GM18517 (cell line): ENCODE data around the gene CES4A.
A peak's percentile ranks its signal among the peaks of the same experiment; 100 is the strongest.
"Not testable (repeated sequence)": the region's sequence is repeated elsewhere in the genome, so short reads cannot be mapped to it uniquely, and the experiment has no call there.

Experiments used
- ATAC-seq: cut with Tn5 transposase; IDR thresholded peaks from one replicate; pipeline ENCODE4 v1.9.1; 2021; ENCODE audit warnings: mild to moderate bottlenecking, moderate library complexity; ENCODE audit not compliant: unreplicated experiment

Gene CES4A

DNA sequence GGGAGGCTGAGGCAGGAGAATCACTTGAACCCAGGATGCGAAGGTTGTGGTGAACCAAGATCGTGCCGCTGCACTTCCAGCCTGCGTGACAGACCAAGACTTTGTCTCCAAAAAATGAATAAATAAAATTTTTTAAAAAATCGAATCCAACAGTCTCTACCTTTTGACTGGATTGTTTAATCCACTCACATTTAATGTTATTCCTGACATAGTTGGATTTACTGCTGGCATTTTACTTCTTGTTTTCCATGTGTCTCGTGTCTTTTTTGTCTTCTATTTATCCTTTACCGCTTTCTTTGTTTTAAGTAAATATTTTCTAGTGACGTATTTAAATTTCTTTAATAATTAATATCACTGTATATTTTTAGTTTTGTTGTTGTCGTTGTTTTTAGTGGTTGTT is 5.4 kb upstream of the CES4A start:
- no peak for ATAC-seq

DNA sequence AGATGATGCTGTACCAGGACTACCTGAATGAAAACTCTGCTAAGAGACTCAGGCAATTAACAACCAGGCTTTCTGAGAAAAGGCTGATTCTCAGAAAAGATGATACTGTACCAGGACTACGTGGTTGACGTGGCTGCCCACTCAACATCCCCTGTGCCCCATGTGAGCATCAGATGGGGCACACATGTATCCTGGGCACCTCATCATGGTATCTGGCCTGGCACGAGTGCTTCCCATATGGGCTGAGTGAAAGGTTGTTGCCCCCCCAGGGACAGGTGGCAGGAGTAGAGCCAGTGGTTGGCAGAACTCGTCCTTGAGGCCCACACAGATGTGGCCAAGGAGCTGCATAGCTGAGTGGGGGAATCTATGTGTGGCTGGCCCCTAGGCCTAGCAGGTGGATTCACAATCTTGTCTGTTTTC is 3.5 kb upstream of the CES4A start:
- ATAC-seq, result no peak

DNA sequence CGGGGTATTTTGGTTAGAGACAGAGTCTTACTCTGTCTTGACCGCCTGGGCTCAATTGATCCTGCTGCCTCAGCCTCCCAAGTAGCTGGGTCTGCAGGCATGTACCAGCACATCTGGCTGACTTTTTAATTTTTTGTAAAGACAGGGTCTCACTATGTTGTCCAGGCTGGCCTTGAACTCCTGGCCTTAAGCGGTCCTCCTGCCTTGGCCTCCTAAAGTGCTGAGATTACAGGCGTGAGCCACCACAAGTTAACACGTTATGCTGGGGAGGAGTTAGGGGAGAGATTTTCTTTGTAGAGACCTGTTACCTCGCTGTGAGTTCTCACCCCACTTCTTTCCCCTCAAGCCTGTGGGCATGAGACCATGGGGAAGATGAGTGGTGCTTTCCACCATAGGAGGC is 1.8 kb upstream of the CES4A start:
- no peak for ATAC-seq

- no peak for ATAC-seq
Measured at GRCh38 chr16:66991545-66992077, 3.2 kb downstream of the CES4A start.

GRCh38 chr16:66993558-66993957 is 5.2 kb downstream of the CES4A start:
- not testable (repeated sequence) for ATAC-seq

GRCh38 chr16:66996324-66996982 is 8.1 kb downstream of the CES4A start:
- no peak for ATAC-seq

GRCh38 chr16:66996983-66997358 is 8.6 kb downstream of the CES4A start:
- ATAC-seq, result no peak

- no peak for ATAC-seq
Measured at GRCh38 chr16:67000384-67001351, 12.3 kb downstream of the CES4A start.

- ATAC-seq, result no peak
Measured at GRCh38 chr16:67001726-67002125, 13.3 kb downstream of the CES4A start.

- ATAC-seq, result no peak
Measured at GRCh38 chr16:67006930-67007658, 18.7 kb downstream of the CES4A start.

DNA sequence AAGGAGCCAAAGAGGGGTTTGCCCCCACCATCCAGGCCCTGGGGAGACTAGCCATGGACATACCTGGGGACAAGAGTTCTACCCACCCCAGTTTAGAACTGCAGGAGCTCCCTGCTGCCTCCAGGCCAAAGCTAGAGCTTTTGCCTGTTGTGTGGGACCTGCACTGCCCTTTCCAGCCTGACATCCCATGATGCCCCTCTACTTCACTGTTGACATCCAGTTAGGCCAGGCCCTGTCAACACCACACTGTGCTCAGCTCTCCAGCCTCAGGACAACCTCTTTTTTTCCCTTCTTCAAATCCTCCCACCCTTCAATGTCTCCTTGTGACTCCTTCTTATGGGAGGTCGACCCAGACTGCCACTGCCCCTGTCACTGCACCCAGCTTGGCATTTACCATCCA is 20.8 kb downstream of the CES4A start:
- ATAC-seq, result no peak

DNA sequence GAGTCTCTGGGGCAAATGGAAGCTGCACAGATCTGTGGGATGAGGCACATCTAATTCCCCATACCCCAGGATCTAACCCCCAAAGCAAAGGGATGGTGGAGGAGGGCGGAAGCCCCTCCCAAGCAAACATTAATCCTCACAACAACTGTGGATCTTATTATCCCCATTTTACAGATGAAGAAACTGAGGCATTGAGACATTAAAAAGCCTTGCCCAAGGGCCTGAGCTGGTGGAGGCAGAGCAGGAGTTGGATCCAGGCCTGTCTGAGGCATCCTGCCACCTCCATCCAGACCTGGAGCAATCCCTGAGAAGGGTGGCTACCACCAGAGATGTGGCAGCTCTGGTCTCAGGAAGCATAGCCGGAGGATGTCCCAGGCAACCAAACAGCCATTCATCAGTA is 22.9 kb downstream of the CES4A start:
- no peak for ATAC-seq

DNA sequence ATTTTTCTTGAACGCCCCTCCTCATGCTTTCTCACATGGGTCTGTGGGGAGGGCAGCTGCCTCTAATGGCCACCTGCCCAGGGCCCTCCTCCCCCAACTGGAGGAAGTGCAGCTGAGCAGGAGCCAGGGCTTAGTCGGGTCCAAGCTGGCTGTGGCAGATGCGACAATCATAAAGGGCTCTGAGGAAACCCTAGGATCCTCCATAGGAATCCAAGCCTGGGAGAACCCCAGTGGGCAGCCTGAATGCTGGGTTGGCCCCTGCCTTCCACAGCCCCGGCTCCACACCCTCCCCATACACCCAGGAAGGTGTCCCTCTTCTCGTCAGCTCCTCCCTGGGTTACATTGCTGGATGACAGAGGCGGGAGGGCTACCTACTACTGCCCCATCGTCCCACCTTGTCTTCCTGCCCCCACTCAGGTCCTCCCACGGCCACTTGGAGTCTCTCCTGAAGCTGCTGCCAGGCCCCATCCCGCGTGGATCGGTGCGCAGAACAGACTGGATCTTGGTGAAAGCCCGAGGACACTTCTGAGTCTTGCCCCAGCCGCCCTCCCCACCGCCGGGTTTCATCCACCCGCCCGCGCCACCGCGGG is 24.9 kb downstream of the CES4A start:
- no peak for ATAC-seq

GRCh38 chr16:67013823-67014633 is 25.6 kb downstream of the CES4A start:
- peak; percentile 50 for ATAC-seq

GRCh38 chr16:67014634-67015312 is 26.4 kb downstream of the CES4A start:
- ATAC-seq, result no peak

- ATAC-seq, result no peak
Measured at GRCh38 chr16:67015313-67015731, 26.9 kb downstream of the CES4A start.

GRCh38 chr16:67016143-67016542 is 27.8 kb downstream of the CES4A start:
- no peak for ATAC-seq

GRCh38 chr16:67016681-67017420 is 28.5 kb downstream of the CES4A start:
- ATAC-seq, result no peak

DNA sequence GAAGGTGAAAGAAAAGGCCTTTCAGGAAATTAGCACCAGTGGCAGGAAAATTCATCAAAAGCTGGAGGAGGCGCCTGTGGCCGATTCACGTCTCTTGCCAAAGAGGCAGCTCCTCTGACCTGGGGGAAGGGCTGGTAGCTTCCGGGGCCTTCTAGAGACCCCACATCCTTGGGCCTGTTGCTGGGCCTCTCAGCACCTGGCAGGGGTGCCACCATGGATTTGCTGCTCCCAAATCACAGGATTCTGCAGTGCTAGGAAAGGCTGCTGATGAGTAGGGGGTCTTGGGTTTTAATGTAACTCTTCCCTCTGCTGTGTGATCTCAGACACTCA is 29.0 kb downstream of the CES4A start:
- ATAC-seq, result no peak
